SK-N-SH (cell line): ENCODE results near the gene PCLAF.

Source experiments
- CTCF ChIP-seq: fragments of 200-600 bp; sonication (generic); IDR thresholded peaks from 2 replicates; pipeline ENCODE4 v1.6.1; 2017; ENCODE audit warnings: antibody characterized with exemption, mild to moderate bottlenecking, moderate library complexity
- MAX ChIP-seq: IDR thresholded peaks from 2 replicates; pipeline ENCODE4 v1.4.0; 2012; ENCODE audit warnings: low read depth
- NRF1 ChIP-seq: IDR thresholded peaks from 2 replicates; pipeline ENCODE4 v1.6.1; 2012; ENCODE audit warnings: low read depth, mild to moderate bottlenecking, low read length
- POLR2AphosphoS5 ChIP-seq: IDR thresholded peaks from 2 replicates; pipeline ENCODE4 v1.6.1; 2012; ENCODE audit warnings: low read depth, low read length
- RAD21 ChIP-seq: IDR thresholded peaks from 2 replicates; pipeline ENCODE4 v1.6.1; 2012; ENCODE audit warnings: mild to moderate bottlenecking, low read length
- USF1 ChIP-seq: IDR thresholded peaks from 2 replicates; pipeline ENCODE4 v1.4.0; 2012; ENCODE audit warnings: low read depth, borderline replicate concordance

DNA sequence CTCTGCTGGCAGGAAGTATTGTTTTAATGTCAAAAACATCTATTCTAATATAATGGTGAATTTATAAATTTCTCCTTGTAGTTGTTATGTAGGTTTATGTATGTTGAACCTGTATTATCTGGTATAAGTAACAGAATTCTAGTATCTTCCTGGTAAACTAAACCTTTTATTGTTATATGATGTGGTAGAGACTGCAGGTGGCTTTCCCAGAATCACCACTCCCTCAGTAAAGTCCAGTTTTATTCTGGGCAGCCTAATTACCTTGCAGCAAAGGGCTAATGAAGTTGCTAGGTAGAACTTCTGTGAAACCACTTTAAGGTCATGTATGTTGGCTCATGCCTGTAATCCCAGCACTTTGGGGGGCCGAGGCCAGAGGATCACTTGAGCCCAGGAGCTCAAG lies 40.9 kb downstream of the PCLAF start:
- TF ChIP-seq CTCF (no peak), RAD21 (no peak), MAX (no peak), USF1 (no peak), POLR2AphosphoS5 (no peak), NRF1 (no peak)
